SK-N-MC (cell line): ENCODE results near the gene DOK3.

ENCODE experiments used
- DNase-seq: peaks from one replicate; pipeline ENCODE4 v3.0.0-alpha.2; 2011; ENCODE audit warnings: low read depth, low spot score
- H3K27ac ChIP-seq: fragments of 200-600 bp; sonication (generic); 2 replicates; pipeline ENCODE4 v1.5.1; 2016; ENCODE audit warnings: mixed run types
- H3K36me3 ChIP-seq: fragments of 200-600 bp; sonication (generic); 2 replicates; pipeline ENCODE4 v1.6.1; 2017; ENCODE audit warnings: antibody characterized with exemption, low read length, mixed read lengths; ENCODE audit not compliant: insufficient read depth
- H3K4me3 ChIP-seq: fragments of 200-600 bp; sonication (generic); 2 replicates; pipeline ENCODE4 v1.5.1; 2016
- H3K9ac ChIP-seq: fragments of 200-600 bp; sonication (generic); 2 replicates; pipeline ENCODE4 v1.8.0; 2017; ENCODE audit warnings: mixed run types, mixed read lengths; ENCODE audit not compliant: insufficient read length
- H3K9me3 ChIP-seq: fragments of 200-600 bp; sonication (generic); 2 replicates; pipeline ENCODE4 v1.6.1; 2017; ENCODE audit warnings: low read depth, mild to moderate bottlenecking, antibody characterized with exemption, low read length, moderate library complexity, mixed read lengths
- EZH2 ChIP-seq: fragments of 200-600 bp; sonication (generic); IDR thresholded peaks from one replicate; pipeline ENCODE4 v1.6.1; 2017; ENCODE audit warnings: antibody characterized with exemption
- FOXP2 ChIP-seq: optimal IDR thresholded peaks from 2 replicates; pipeline ENCODE3; 2011; ENCODE audit warnings: mild to moderate bottlenecking, moderate library complexity; ENCODE audit not compliant: insufficient read depth; ENCODE audit errors: extremely low read length, control extremely low read depth
- POLR2AphosphoS5 ChIP-seq: IDR thresholded peaks from 2 replicates; pipeline ENCODE4 v1.6.1; 2012; ENCODE audit warnings: mild to moderate bottlenecking, low read depth, low read length, borderline replicate concordance

The DOK3 gene

GRCh38 chr5:177493795-177494345 lies 15.8 kb downstream of the DOK3 start:
- no peak for DNase-seq
- TF ChIP-seq EZH2 (no peak), FOXP2 (no peak), POLR2AphosphoS5 (no peak)
- Histone ChIP-seq H3K27ac (peak overlapping the region; percentile 71; the same call in 1 of the 2 replicates), H3K36me3 (peaks cover 24% of the 10 kb centered on the region; the same call in 1 of the 2 replicates), H3K4me3 (no peak overlapping the region), H3K9ac (peak overlapping the region; percentile 14), H3K9me3 (no peaks in the 10 kb centered on the region)

GRCh38 chr5:177492841-177493240 lies 16.8 kb downstream of the DOK3 start:
- H3K9me3 ChIP-seq: no peaks in the 10 kb centered on the region
- TF ChIP-seq EZH2 (no peak), FOXP2 (no peak), POLR2AphosphoS5 (no peak)
- no peak overlapping the region for H3K4me3 ChIP-seq
- H3K36me3 ChIP-seq: peaks cover 35% of the 10 kb centered on the region
- no peak for DNase-seq
- no peak overlapping the region; the same call in 1 of the 2 replicates for H3K27ac ChIP-seq
- H3K9ac ChIP-seq: no peak overlapping the region

GRCh38 chr5:177491983-177492746 lies 17.5 kb downstream of the DOK3 start:
- TF ChIP-seq POLR2AphosphoS5 (no peak), FOXP2 (no peak), EZH2 (no peak)
- no peak for DNase-seq
- Histone ChIP-seq H3K9me3 (no peaks in the 10 kb centered on the region), H3K9ac (no peak overlapping the region), H3K4me3 (no peak overlapping the region), H3K27ac (peak overlapping the region; percentile 46; the same call in 1 of the 2 replicates), H3K36me3 (peaks cover 41% of the 10 kb centered on the region)

GRCh38 chr5:177491429-177491945 lies 18.1 kb downstream of the DOK3 start:
- TF ChIP-seq POLR2AphosphoS5: no peak; the same call in 1 of the 2 replicates
- peak; percentile 66 for TF ChIP-seq FOXP2
- TF ChIP-seq EZH2: no peak
- H3K27ac ChIP-seq: peak overlapping the region; percentile 91
- H3K36me3 ChIP-seq: peaks cover 43% of the 10 kb centered on the region
- H3K4me3 ChIP-seq: peak overlapping the region; percentile 74
- no peak for DNase-seq
- no peaks in the 10 kb centered on the region for H3K9me3 ChIP-seq
- H3K9ac ChIP-seq: peak overlapping the region; percentile 54

- Histone ChIP-seq H3K9ac (peak overlapping the region; percentile 54), H3K36me3 (peaks cover 48% of the 10 kb centered on the region), H3K27ac (peak overlapping the region; percentile 91), H3K4me3 (peak overlapping the region; percentile 74), H3K9me3 (no peaks in the 10 kb centered on the region)
- DNase-seq: no peak
- no peak for TF ChIP-seq EZH2
Measured at GRCh38 chr5:177490992-177491391, 18.6 kb downstream of the DOK3 start.

GRCh38 chr5:177490311-177490991 lies 19.2 kb downstream of the DOK3 start:
- Histone ChIP-seq H3K36me3 (peaks cover 47% of the 10 kb centered on the region), H3K9ac (peak overlapping the region; percentile 57), H3K4me3 (peak overlapping the region; percentile 74)

GRCh38 chr5:177489119-177489716 lies 20.4 kb downstream of the DOK3 start:
- H3K36me3 ChIP-seq: peaks cover 45% of the 10 kb centered on the region
- no peak for TF ChIP-seq FOXP2
- TF ChIP-seq POLR2AphosphoS5: no peak
- TF ChIP-seq EZH2: no peak
- no peak overlapping the region; the same call in 1 of the 2 replicates for H3K4me3 ChIP-seq
- no peaks in the 10 kb centered on the region for H3K9me3 ChIP-seq
- DNase-seq: no peak
- H3K27ac ChIP-seq: no peak overlapping the region
- no peak overlapping the region for H3K9ac ChIP-seq

More at GRCh38 chr5:177490311-177490991, 19.2 kb downstream of the DOK3 start:
- peak; percentile 53 for DNase-seq
- Histone ChIP-seq H3K27ac (peak overlapping the region; percentile 91), H3K9me3 (no peaks in the 10 kb centered on the region)
- no peak for TF ChIP-seq FOXP2
- peak; percentile 22; the same call in 1 of the 2 replicates for TF ChIP-seq POLR2AphosphoS5
- TF ChIP-seq EZH2: no peak

GRCh38 chr5:177487975-177488374 lies 21.7 kb downstream of the DOK3 start:
- no peak overlapping the region for H3K9ac ChIP-seq
- DNase-seq: no peak
- peaks cover 45% of the 10 kb centered on the region for H3K36me3 ChIP-seq
- H3K9me3 ChIP-seq: no peaks in the 10 kb centered on the region
- TF ChIP-seq FOXP2 (no peak), POLR2AphosphoS5 (no peak), EZH2 (no peak)
- no peak overlapping the region for H3K4me3 ChIP-seq
- no peak overlapping the region for H3K27ac ChIP-seq
